CD14-positive monocyte (primary cell): ENCODE data around the gene ZNF776. TPM values are rescaled to one million over a fixed set of nuclear protein-coding genes. Genes with fewer than 3 reads are reported as not detected.

Experiments used
- DNase-seq, 3 donors: peaks; one replicate each; pipeline ENCODE4 v3.0.0-alpha.2; 2011 to 2022
- H2AFZ ChIP-seq: 2 replicates; pipeline ENCODE4 v1.6.0; 2012; ENCODE audit warnings: mild to moderate bottlenecking, low read depth, low read length, inconsistent platforms; ENCODE audit not compliant: insufficient read depth, poor library complexity, severe bottlenecking
- H3K27ac ChIP-seq, 2 donors: 1 replicate in 1 of 2; 2 replicates in 1 of 2; pipeline ENCODE4 v1.5.1; 2012 to 2013; ENCODE audit warnings: low read length in 2 of 2, control low read depth in 1 of 2, inconsistent platforms in 1 of 2, low read depth in 1 of 2, mild to moderate bottlenecking in 1 of 2
- H3K27me3 ChIP-seq, 2 donors: one replicate each; pipeline versions ENCODE4 v1.6.0 to v1.6.1; 2011 to 2013; ENCODE audit warnings: low read length in 2 of 2; ENCODE audit not compliant: control insufficient read depth in 2 of 2, insufficient read depth in 2 of 2
- H3K36me3 ChIP-seq, 2 donors: replicated peaks in 1 of 2; 1 replicate in 1 of 2; 2 replicates in 1 of 2; pipeline versions ENCODE4 v1.5.1 to v1.6.1; 2012 to 2013; ENCODE audit warnings: low read length in 2 of 2, control low read depth in 1 of 2, inconsistent platforms in 1 of 2, mild to moderate bottlenecking in 1 of 2; ENCODE audit not compliant: insufficient read depth in 2 of 2, control insufficient read depth in 1 of 2
- H3K4me1 ChIP-seq, 2 donors: 1 replicate in 1 of 2; 2 replicates in 1 of 2; pipeline versions ENCODE4 v1.5.1 to v1.6.1; 2012 to 2013; ENCODE audit warnings: low read length in 2 of 2, control low read depth in 1 of 2, inconsistent platforms in 1 of 2, mild to moderate bottlenecking in 1 of 2, moderate library complexity in 1 of 2; ENCODE audit not compliant: insufficient read depth in 2 of 2, control insufficient read depth in 1 of 2
- H3K4me2 ChIP-seq: replicated peaks from 2 replicates; pipeline ENCODE3; 2012; ENCODE audit warnings: low read length, moderate library complexity, mild to moderate bottlenecking; ENCODE audit not compliant: poor library complexity, severe bottlenecking; ENCODE audit errors: extremely low read depth
- H3K4me3 ChIP-seq, 3 experiments: fragments of 200-600 bp in 1 of 3; sonication (generic) in 1 of 3; replicated peaks in 1 of 3; 1 replicate in 2 of 3; 2 replicates in 1 of 3; pipeline ENCODE4 v1.5.1; 2011 to 2013; ENCODE audit warnings: low read length in 3 of 3, mild to moderate bottlenecking in 3 of 3, control low read depth in 2 of 3, low read depth in 2 of 3, inconsistent platforms in 1 of 3, moderate library complexity in 1 of 3
- H3K79me2 ChIP-seq: 2 replicates; pipeline ENCODE4 v1.6.0; 2012; ENCODE audit warnings: mild to moderate bottlenecking, control low read depth, inconsistent platforms, low read length, moderate library complexity; ENCODE audit not compliant: insufficient read depth
- H3K9ac ChIP-seq: 2 replicates; pipeline ENCODE4 v1.6.0; 2017; ENCODE audit warnings: low read length, mild to moderate bottlenecking; ENCODE audit not compliant: insufficient read depth, poor library complexity, severe bottlenecking
- H3K9me3 ChIP-seq, 2 donors: replicated peaks in 1 of 2; 1 replicate in 1 of 2; 2 replicates in 1 of 2; pipeline versions ENCODE4 v1.5.1 to v1.6.1; 2012 to 2013; ENCODE audit warnings: low read length in 2 of 2, control low read depth in 1 of 2; ENCODE audit not compliant: control insufficient read depth in 1 of 2, insufficient read depth in 1 of 2
- H4K20me1 ChIP-seq: 2 replicates; pipeline ENCODE4 v1.6.0; 2012; ENCODE audit warnings: mild to moderate bottlenecking, low read length, control low read depth, moderate library complexity; ENCODE audit not compliant: insufficient read depth
- H3K27ac Mint-ChIP-seq, 7 donors: one replicate each; pipeline ENCODE4 v1.8.0; 2020; ENCODE audit warnings: mild to moderate bottlenecking in 7 of 7, mixed read lengths in 7 of 7, moderate library complexity in 6 of 7, inconsistent platforms in 2 of 7
- H3K27me3 Mint-ChIP-seq, 3 donors: one replicate each; pipeline ENCODE4 v1.8.0; 2021 to 2022; ENCODE audit warnings: low read depth in 3 of 3, mild to moderate bottlenecking in 3 of 3, mixed read lengths in 3 of 3, moderate library complexity in 3 of 3, inconsistent platforms in 1 of 3
- H3K36me3 Mint-ChIP-seq, 2 donors: one replicate each; pipeline ENCODE4 v1.8.0; 2020; ENCODE audit warnings: mixed read lengths in 2 of 2, inconsistent platforms in 1 of 2, mild to moderate bottlenecking in 1 of 2
- H3K4me1 Mint-ChIP-seq: one replicate; pipeline ENCODE4 v1.8.0; 2020; ENCODE audit warnings: mild to moderate bottlenecking, mixed read lengths
- H3K4me3 Mint-ChIP-seq, 2 donors: one replicate each; pipeline ENCODE4 v1.8.0; 2020; ENCODE audit warnings: mild to moderate bottlenecking in 2 of 2, mixed read lengths in 2 of 2, moderate library complexity in 1 of 2
- H3K9me3 Mint-ChIP-seq, 7 donors: one replicate each; pipeline ENCODE4 v1.8.0; 2020 to 2022; ENCODE audit warnings: mixed read lengths in 7 of 7, mild to moderate bottlenecking in 6 of 7, moderate library complexity in 6 of 7, inconsistent platforms in 2 of 7
- CTCF ChIP-seq: fragments of 200-600 bp; IDR thresholded peaks from one replicate; pipeline ENCODE4 v1.8.0; 2022; ENCODE audit warnings: antibody characterized with exemption, mild to moderate bottlenecking
- WGBS: methylation state at CpG from one replicate; pipeline ENCODE4 v1.1.5; 2013; ENCODE audit warnings: missing lambda C conversion rate; ENCODE audit not compliant: insufficient coverage; 5-methylcytosine and 5-hydroxymethylcytosine counted together
- intact Hi-C, 2 donors: fragments of 100-400 bp; cut with micrococcal nuclease; formaldehyde crosslinking; loops; one replicate each; pipeline versions ENCODE4 v1.15.0 to v1.15.1; 2023
- polyA plus RNA-seq, 3 donors: library from polyadenylated mRNA; depleted of rRNA in 1 of 3; unstranded in 2 of 3; stranded (reverse) in 1 of 3; fragments of 300-500 nt in 2 of 3; fragments of >200 nt in 1 of 3; fragmentation: Illumina TruSeq in 2 of 3; gene quantifications; 1 replicate in 2 of 3; 2 replicates in 1 of 3; pipeline ENCODE4 v1.2.3, GENCODE V29; 2012 to 2021

The ZNF776 gene
- polyA plus RNA-seq, 3 donors, result 1.9 to 4.4 (median 2.9) TPM

DNA sequence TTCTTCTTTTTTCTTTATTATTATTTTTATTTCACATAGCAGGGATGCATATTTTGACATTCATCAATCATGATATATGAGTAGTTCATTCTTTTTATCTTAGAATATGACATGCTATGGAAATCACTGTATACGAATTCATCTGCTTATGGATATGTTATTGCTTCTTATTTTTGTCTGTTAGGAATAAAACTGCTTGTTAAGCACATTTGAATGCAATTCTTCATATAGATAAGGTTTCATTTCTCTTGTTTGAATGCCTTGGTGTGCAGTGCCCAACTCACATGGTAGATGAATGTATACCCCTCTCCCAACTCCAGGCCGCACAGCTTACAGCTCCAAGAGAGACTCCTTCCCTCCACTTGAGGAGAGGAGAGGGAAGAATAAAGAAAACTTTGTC, 11.3 kb downstream of the ZNF776 start:
- H4K20me1 ChIP-seq, result no peaks in the 10 kb centered on the region
- H3K9ac ChIP-seq, result no peak overlapping the region
- TF ChIP-seq CTCF, result no peak
- no peaks in the 10 kb centered on the region for H3K4me1 Mint-ChIP-seq
- H3K27me3 Mint-ChIP-seq, result peaks cover 0 to 4% (median 0%) of the 10 kb centered on the region in 3 donors
- no peak for DNase-seq
- peaks cover 25 to 85% of the 10 kb centered on the region in 2 donors for H3K36me3 ChIP-seq
- no peak overlapping the region for H3K4me3 Mint-ChIP-seq
- no peak overlapping the region for H3K4me2 ChIP-seq
- no peak overlapping the region for H3K27ac ChIP-seq
- no peak overlapping the region for H2AFZ ChIP-seq
- H3K4me3 ChIP-seq, result no peak overlapping the region
- H3K9me3 ChIP-seq, result peaks cover 45 to 76% of the 10 kb centered on the region in 2 donors
- H3K4me1 ChIP-seq, result no peaks in the 10 kb centered on the region
- intact Hi-C loops, result no loop called here
- no peaks in the 10 kb centered on the region for H3K79me2 ChIP-seq
- peaks cover 16 to 89% (median 50%) of the 10 kb centered on the region in 7 donors for H3K9me3 Mint-ChIP-seq
- WGBS, result no CpG with 5 or more reads among the region's 2 CpGs
- no peaks in the 10 kb centered on the region for H3K27me3 ChIP-seq
- H3K27ac Mint-ChIP-seq, result no peak overlapping the region
- peaks cover 64 to 66% of the 10 kb centered on the region in 2 donors for H3K36me3 Mint-ChIP-seq

DNA sequence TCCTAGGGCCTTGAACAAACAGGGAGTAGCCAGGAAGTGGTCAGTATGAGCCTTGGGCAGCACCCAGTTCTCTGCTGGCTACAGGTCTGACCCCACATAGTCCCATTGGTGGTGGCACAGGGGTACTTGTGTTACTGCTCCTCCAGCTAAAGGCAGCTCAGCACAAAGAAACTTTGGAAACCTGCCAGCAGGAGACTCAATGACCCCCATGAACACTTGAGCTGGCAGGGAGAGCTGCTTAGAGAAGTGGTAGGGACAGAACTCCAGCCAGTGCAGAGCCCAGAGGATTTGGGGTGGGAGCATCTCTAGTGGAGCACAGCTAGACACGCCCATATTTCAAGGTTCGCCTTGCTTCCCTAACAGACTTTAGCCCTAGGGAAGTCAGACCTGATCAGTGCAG, 12.5 kb downstream of the ZNF776 start:
- Histone ChIP-seq H3K27ac (no peak overlapping the region), H3K9ac (no peak overlapping the region), H3K4me3 (no peak overlapping the region), H3K27me3 (no peaks in the 10 kb centered on the region), H3K4me2 (no peak overlapping the region), H3K36me3 (peaks cover 13 to 79% of the 10 kb centered on the region in 2 donors), H4K20me1 (no peaks in the 10 kb centered on the region), H3K9me3 (peaks cover 41 to 65% of the 10 kb centered on the region in 2 donors), H3K4me1 (no peaks in the 10 kb centered on the region), H3K79me2 (no peaks in the 10 kb centered on the region), H2AFZ (no peak overlapping the region)
- 88% methylated on average over 2 of the region's 2 CpGs for WGBS
- Mint-ChIP-seq H3K27me3 (peaks cover 0 to 6% (median 0%) of the 10 kb centered on the region in 3 donors), H3K27ac (no peak overlapping the region), H3K4me3 (no peak overlapping the region), H3K36me3 (peaks cover 60 to 64% of the 10 kb centered on the region in 2 donors), H3K9me3 (peaks cover 6 to 83% (median 39%) of the 10 kb centered on the region in 7 donors), H3K4me1 (no peaks in the 10 kb centered on the region)
- TF ChIP-seq CTCF, result no peak
- no peak for DNase-seq
- intact Hi-C loops, result no loop called here
